Hippocampal formation (tissue), 2 donors: ENCODE data around the gene HNRNPA2B1.

Experiments
- DNase-seq, 2 donors: peaks; one replicate each; lab custom pipeline; 2025; lab: John Stamatoyannopoulos, UW

Gene HNRNPA2B1

DNA sequence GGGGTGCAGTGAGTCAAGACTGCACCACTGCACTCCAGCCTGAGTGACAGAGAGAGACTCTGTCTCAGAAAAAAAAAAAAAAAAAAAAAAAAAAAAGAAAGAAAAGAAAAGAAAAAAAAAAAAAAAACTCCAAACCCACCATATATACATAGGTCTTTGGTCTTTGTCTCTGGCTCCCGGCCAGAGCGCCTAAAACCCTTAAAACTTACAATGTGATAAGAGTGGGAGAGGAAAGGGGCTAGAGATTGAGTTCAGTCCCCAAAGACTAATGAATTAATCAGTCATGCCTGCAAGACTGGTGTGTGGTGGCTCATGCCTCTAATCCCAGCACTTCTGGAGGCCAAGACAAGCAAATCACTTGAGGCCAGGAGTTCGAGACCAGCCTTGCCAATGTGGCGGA lies 55.3 kb downstream of the HNRNPA2B1 start:
- no peak for DNase-seq

DNA sequence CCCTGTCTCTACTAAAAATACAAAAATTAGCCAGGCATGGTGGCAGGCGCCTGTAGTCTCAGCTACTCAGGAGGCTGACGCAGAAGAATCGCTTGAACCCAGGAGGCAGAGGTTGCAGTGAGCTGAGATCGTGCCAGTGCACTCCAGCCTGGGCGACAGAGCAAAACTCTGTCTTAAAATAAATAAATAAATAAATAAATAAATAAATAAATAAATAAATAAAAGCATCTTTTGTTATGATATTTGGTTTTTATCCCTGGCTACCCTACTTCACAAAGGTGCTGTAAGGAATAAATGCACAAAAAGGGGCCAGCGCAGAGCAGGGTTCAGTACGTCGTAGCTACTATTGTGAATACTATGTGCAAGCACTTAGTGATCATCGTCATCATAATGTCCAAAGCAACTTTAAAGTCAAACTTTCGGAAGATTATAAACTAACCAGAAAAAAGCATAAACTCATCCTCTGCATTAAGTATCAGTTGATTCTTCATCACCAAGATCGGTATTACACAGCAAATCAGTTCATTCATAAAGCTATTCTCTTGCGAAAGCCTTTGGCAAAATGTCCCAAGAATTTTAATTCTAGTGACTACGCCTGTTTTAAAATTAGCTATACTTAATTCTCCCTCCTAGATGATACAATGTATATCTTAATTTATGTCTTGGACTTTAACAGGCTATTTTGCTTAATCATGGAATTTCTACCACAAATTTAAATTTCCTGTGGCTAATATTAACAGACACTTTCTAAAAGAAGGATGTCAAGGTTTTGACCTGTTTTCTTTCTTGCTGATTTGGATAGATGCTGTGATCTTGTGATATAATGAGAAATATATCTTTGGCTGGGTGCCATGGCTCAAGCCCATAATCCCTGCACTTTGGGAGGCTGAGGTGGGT lies 56.1 kb downstream of the HNRNPA2B1 start:
- no peak for DNase-seq

- no peak for DNase-seq
Observed at GRCh38 chr7:26143298-26144048, 57.1 kb downstream of the HNRNPA2B1 start.

DNA sequence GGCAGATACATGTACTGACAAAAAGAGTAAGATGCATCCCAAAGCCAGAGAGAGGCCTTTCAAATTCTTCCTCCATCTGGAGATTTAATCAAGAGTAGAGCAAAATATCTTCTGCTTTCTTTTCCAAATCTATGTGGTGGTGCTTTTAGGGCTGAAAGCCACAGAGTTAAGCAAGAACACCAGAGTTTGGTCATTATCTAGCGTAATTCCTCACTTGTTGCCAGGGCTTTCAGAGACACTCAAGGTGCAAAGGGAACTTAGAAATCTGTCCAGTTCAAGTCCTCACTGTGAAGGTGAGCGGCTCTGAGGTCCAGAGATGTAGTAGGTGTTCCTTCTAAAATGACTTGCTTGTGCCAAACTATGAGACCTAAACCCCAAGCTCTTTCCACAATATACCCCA lies 59.5 kb downstream of the HNRNPA2B1 start:
- no peak for DNase-seq

- DNase-seq: no peak
Observed at GRCh38 chr7:26140380-26140779, 60.2 kb downstream of the HNRNPA2B1 start.
